ENCODE data around the gene PLEKHM3. TPM values are rescaled to one million over a fixed set of nuclear protein-coding genes. Genes with fewer than 3 reads are reported as not detected.

PLEKHM3 gene
- total RNA-seq, 1 experiment from 2014 or later, result 2.5 TPM

DNA sequence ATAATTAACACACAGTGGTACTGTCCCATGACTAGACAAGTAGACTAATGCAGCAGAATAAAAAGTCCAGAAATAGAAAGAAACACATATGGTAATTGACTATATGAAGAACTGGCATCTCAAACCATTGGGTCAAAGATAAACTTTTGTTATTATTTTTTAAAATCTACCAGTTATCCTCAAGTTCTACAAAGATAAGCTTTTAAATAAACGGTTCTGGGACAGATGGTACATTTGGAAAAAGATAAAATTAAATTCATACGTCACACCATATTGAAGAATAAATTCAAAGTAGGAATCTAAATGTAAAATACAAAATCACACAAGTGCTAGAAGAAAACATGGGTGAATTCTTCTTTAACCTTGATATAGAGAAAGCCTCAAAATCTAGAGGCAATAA, 37.6 kb upstream of the PLEKHM3 start:
- no peak overlapping the region for H3K4me3 ChIP-seq (ENCODE audit: low read depth in 2 of 2, low read length in 2 of 2)
- intact Hi-C loops (cut with micrococcal nuclease; ENCODE audit: unreplicated experiment), result no loop called here
- H3K27ac ChIP-seq (ENCODE audit: low read length), result no peak overlapping the region
- no peaks in the 10 kb centered on the region for H3K27me3 ChIP-seq (ENCODE audit: control insufficient read depth, insufficient read depth, low read length)
- CTCF ChIA-PET, result no interaction called here
- no peaks in the 10 kb centered on the region for H3K4me1 ChIP-seq (ENCODE audit: control insufficient read depth, insufficient read depth, low read length)
- H3K9me3 ChIP-seq (ENCODE audit: control insufficient read depth, insufficient read depth, low read depth, low read length), result no peaks in the 10 kb centered on the region
- TF ChIP-seq TCF7L2 (IDR thresholded peaks at IDR 0.05; ENCODE audit: low read depth, low read length) (no peak), POLR2AphosphoS5 (IDR thresholded peaks at IDR 0.05; ENCODE audit: low read depth, low read length) (no peak), REST (IDR thresholded peaks at IDR 0.05; ENCODE audit: insufficient read depth in 1 of 2, low read depth in 2 of 2, low read length in 1 of 2) (no peak), SIN3A (IDR thresholded peaks at IDR 0.05; ENCODE audit: borderline replicate concordance, insufficient read depth, low read depth, low read length) (no peak), CTCF (IDR thresholded peaks at IDR 0.05) (no peak)
- DNase-seq (ENCODE audit: low read depth, low spot score) (no peak), ATAC-seq (no peak)
- in situ Hi-C loops (cut with HindIII; ENCODE audit: low pct_unique_long_range_greater_than_20kb, low sequenced_read_pairs), result no loop called here
- no TSS peak for BruUV-seq (replicated peaks)
- POLR2A ChIA-PET, result no interaction called here
- no peaks in the 10 kb centered on the region for H3K36me3 ChIP-seq (ENCODE audit: control insufficient read depth, insufficient read depth, low read length)

DNA sequence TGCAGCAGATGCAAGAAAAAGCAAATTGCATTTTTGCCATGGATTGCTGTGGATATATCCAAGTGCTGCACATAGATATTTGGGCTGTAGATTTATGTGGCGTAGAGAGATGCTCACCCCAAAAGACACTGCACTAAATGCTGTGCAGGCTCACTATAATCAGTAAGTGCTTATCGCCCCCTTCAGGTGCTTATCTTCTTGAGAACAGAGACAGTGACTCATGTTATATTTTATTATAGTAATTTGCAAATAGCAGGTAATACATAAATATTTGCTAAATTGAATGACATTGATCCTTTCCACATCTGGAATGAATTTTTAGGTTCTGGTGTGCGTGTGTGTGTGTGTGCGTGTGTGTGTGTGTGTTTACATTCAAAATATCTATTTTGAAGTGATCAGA, 36.8 kb upstream of the PLEKHM3 start:
- intact Hi-C loops (cut with micrococcal nuclease; ENCODE audit: unreplicated experiment), result no loop called here
- no peak for DNase-seq (ENCODE audit: low read depth, low spot score)
- Histone ChIP-seq H3K27ac (ENCODE audit: low read length) (no peak overlapping the region), H3K27me3 (ENCODE audit: control insufficient read depth, insufficient read depth, low read length) (no peaks in the 10 kb centered on the region), H3K9me3 (ENCODE audit: control insufficient read depth, insufficient read depth, low read depth, low read length) (no peaks in the 10 kb centered on the region), H3K36me3 (ENCODE audit: control insufficient read depth, insufficient read depth, low read length) (no peaks in the 10 kb centered on the region), H3K4me3 (ENCODE audit: low read depth in 2 of 2, low read length in 2 of 2) (no peak overlapping the region), H3K4me1 (ENCODE audit: control insufficient read depth, insufficient read depth, low read length) (no peaks in the 10 kb centered on the region)
- in situ Hi-C loops (cut with HindIII; ENCODE audit: low pct_unique_long_range_greater_than_20kb, low sequenced_read_pairs), result no loop called here
- ChIA-PET POLR2A (no interaction called here), CTCF (no interaction called here)
- no TSS peak for BruUV-seq (replicated peaks)
- TF ChIP-seq CTCF (IDR thresholded peaks at IDR 0.05) (peak; percentile 61), POLR2AphosphoS5 (IDR thresholded peaks at IDR 0.05; ENCODE audit: low read depth, low read length) (no peak)
- peak; percentile 83 for ATAC-seq

DNA sequence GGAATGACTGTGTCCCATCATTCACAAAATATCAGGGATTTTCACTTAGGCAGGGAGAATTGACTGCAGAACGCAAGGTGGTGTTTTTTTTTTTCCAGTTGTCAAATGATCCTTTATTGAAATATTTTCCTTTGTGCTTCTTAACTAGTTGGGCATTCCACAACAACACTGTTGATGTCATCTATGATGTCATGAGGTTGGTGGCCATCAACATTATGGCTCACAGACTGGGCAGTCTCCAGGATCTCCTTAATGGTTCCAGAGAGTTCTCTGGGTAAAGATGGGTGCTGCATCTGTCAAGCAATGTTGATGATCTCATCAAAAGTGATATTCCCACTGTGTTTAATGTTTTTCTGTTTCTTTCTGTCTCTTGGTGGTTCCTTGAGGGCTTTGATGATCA, 31.8 kb upstream of the PLEKHM3 start:
- Histone ChIP-seq H3K9me3 (ENCODE audit: control insufficient read depth, insufficient read depth, low read depth, low read length) (no peaks in the 10 kb centered on the region), H3K4me1 (ENCODE audit: control insufficient read depth, insufficient read depth, low read length) (no peaks in the 10 kb centered on the region), H3K4me3 (ENCODE audit: low read depth in 2 of 2, low read length in 2 of 2) (no peak overlapping the region), H3K36me3 (ENCODE audit: control insufficient read depth, insufficient read depth, low read length) (no peaks in the 10 kb centered on the region), H3K27me3 (ENCODE audit: control insufficient read depth, insufficient read depth, low read length) (peaks cover 2% of the 10 kb centered on the region; the same call in 1 of the 2 replicates), H3K27ac (ENCODE audit: low read length) (no peak overlapping the region)
- CTCF ChIA-PET, result no interaction called here
- POLR2A ChIA-PET, result no interaction called here
- DNase-seq (ENCODE audit: low read depth, low spot score), result no peak
- no peak for ATAC-seq
- in situ Hi-C loops (cut with HindIII; ENCODE audit: low pct_unique_long_range_greater_than_20kb, low sequenced_read_pairs) (no loop called here), intact Hi-C loops (cut with micrococcal nuclease; ENCODE audit: unreplicated experiment) (no loop called here)
- TF ChIP-seq TCF7L2 (IDR thresholded peaks at IDR 0.05; ENCODE audit: low read depth, low read length) (no peak), POLR2AphosphoS5 (IDR thresholded peaks at IDR 0.05; ENCODE audit: low read depth, low read length) (no peak), REST (IDR thresholded peaks at IDR 0.05; ENCODE audit: insufficient read depth in 1 of 2, low read depth in 2 of 2, low read length in 1 of 2) (no peak), SIN3A (IDR thresholded peaks at IDR 0.05; ENCODE audit: borderline replicate concordance, insufficient read depth, low read depth, low read length) (no peak), CTCF (IDR thresholded peaks at IDR 0.05) (no peak)
- no TSS peak for BruUV-seq (replicated peaks)

Data from Panc1 (cell line).